ENCODE data around the gene CABLES1.

DNA sequence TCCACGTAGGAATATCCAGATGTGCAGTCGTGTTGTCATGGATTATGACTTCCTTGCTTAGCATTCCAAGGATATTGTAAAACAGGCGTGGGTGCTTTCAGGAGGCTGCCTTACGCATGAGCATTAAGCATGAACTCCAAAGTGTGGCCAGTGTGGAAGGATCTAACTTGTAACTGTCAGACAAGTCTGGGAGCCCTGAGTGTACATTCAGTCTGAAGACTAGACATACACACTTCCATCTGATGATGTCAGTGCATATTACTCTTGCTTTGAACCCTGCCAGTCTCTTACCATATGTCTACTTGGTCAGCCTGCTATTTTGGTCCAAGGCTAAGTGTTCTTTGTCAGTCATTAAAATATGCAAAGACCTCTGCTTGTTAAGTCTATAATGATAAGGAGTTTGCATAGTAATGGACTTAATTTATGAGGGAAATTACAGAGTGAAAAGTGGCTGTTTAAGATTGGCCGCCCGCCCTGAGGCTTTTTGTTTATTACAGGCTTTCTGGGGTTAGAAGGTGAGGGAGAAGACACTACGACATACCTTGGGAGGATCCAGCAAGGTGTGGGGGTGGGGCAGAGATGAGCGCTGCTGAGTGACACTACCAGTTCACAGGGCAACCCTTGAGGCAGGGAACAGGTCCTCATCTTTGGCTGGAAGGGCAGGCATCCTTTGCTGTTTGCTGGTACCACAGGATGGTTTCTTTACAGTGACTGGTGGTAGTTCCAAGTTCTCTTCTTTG is 48.3 kb downstream of the CABLES1 start:
- TF ChIP-seq RAD21 (IDR thresholded peaks at IDR 0.05; ENCODE audit: low read length) (no peak; the same call in 1 of the 2 replicates), MXI1 (IDR thresholded peaks at IDR 0.05; ENCODE audit: borderline replicate concordance, low read depth, low read length) (peak; percentile 60; the same call in 1 of the 2 replicates), MAFK (IDR thresholded peaks at IDR 0.05; ENCODE audit: low read depth, low read length) (no peak), SMC3 (IDR thresholded peaks at IDR 0.05; ENCODE audit: low read depth, low read length) (no peak; the same call in 1 of the 2 replicates), POLR2A (IDR thresholded peaks at IDR 0.05; ENCODE audit: low read depth, low read length) (no peak), NFE2L2 (IDR thresholded peaks at IDR 0.05; ENCODE audit: low read depth, low read length) (no peak), MAZ (IDR thresholded peaks at IDR 0.05; ENCODE audit: borderline replicate concordance, low read depth, low read length) (0 out of 2 replicates have a peak, but pooled peaks have one; percentile 13), FOS (IDR thresholded peaks at IDR 0.05; ENCODE audit: low read depth, low read length) (peak; percentile 58), RFX5 (IDR thresholded peaks at IDR 0.05; ENCODE audit: low read depth, low read length) (no peak)
- TF ChIP-seq, protein P1, sequence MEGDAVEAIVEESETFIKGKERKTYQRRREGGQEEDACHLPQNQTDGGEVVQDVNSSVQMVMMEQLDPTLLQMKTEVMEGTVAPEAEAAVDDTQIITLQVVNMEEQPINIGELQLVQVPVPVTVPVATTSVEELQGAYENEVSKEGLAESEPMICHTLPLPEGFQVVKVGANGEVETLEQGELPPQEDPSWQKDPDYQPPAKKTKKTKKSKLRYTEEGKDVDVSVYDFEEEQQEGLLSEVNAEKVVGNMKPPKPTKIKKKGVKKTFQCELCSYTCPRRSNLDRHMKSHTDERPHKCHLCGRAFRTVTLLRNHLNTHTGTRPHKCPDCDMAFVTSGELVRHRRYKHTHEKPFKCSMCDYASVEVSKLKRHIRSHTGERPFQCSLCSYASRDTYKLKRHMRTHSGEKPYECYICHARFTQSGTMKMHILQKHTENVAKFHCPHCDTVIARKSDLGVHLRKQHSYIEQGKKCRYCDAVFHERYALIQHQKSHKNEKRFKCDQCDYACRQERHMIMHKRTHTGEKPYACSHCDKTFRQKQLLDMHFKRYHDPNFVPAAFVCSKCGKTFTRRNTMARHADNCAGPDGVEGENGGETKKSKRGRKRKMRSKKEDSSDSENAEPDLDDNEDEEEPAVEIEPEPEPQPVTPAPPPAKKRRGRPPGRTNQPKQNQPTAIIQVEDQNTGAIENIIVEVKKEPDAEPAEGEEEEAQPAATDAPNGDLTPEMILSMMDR (conservative IDR thresholded peaks at IDR 0.05; ENCODE audit: low read depth, low read length) = no peak
- TF ChIP-seq, protein P2, sequence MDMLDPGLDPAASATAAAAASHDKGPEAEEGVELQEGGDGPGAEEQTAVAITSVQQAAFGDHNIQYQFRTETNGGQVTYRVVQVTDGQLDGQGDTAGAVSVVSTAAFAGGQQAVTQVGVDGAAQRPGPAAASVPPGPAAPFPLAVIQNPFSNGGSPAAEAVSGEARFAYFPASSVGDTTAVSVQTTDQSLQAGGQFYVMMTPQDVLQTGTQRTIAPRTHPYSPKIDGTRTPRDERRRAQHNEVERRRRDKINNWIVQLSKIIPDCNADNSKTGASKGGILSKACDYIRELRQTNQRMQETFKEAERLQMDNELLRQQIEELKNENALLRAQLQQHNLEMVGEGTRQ (IDR thresholded peaks at IDR 0.05; ENCODE audit: low read depth, low read length) = no peak
